Measurements from ENCODE around the gene BASP1.
"Not testable (repeated sequence)": the region's sequence is repeated elsewhere in the genome, so short reads cannot be mapped to it uniquely, and the experiment has no call there.

Gene BASP1

GRCh38 chr5:17319095-17319494, 101.7 kb downstream of the BASP1 start:
- DNase-seq (ENCODE audit: low read depth): not testable (repeated sequence)

- no peak for DNase-seq (ENCODE audit: low read depth)
These were observed 108.6 kb downstream of the BASP1 start for GRCh38 chr5:17325770-17326599.
